Dendritic cell treated with granulocyte-macrophage colony-stimulating factor and Interleukin-4, amounts not matched to agents 40 ng/mL and 50 ng/mL, for 4 days (primary cell): ENCODE data around the gene EMILIN3.
"Not testable (repeated sequence)": the region's sequence is repeated elsewhere in the genome, so short reads cannot be mapped to it uniquely, and the experiment has no call there.

ENCODE experiments used
- H3K27ac Mint-ChIP-seq: one replicate; pipeline ENCODE4 v1.8.0; 2022; ENCODE audit warnings: mild to moderate bottlenecking, mixed read lengths
- H3K27me3 Mint-ChIP-seq: one replicate; pipeline ENCODE4 v1.8.0; 2022; ENCODE audit warnings: mild to moderate bottlenecking, mixed read lengths
- H3K36me3 Mint-ChIP-seq: one replicate; pipeline ENCODE4 v1.8.0; 2022; ENCODE audit warnings: low read depth, mixed read lengths
- H3K4me1 Mint-ChIP-seq: one replicate; pipeline ENCODE4 v1.8.0; 2022; ENCODE audit warnings: low read depth, mixed read lengths
- H3K4me3 Mint-ChIP-seq: one replicate; pipeline ENCODE4 v1.8.0; 2022; ENCODE audit warnings: mild to moderate bottlenecking, moderate library complexity, mixed read lengths
- H3K9me3 Mint-ChIP-seq: one replicate; pipeline ENCODE4 v1.8.0; 2022; ENCODE audit warnings: mixed read lengths
- intact Hi-C: fragments of 100-400 bp; cut with micrococcal nuclease; formaldehyde crosslinking; loops from one replicate; pipeline ENCODE4 v1.15.0; 2022

Gene EMILIN3

GRCh38 chr20:41317546-41318270 is 48.9 kb downstream of the EMILIN3 start, which contains the start of gene ZHX3:
ZHX3 (minus strand) TSS chr20:41317731; CDS start chr20:41204916, 112,815 bp downstream.
- Mint-ChIP-seq H3K27ac (peak within 1 kb of the TSS; percentile 87), H3K27me3 (peaks cover 10% of the 10 kb centered on the region), H3K36me3 (peaks cover 6% of the 10 kb centered on the region), H3K4me1 (peaks cover 18% of the 10 kb centered on the region), H3K4me3 (peak within 1 kb of the TSS; percentile 92), H3K9me3 (no peaks in the 10 kb centered on the region)
- intact Hi-C loops, result loop anchor here (1.0 kb wide), 1 partner anchor 23 kb away; the partner anchor contains the start of gene LPIN3

- peak overlapping the region; percentile 87 for H3K27ac Mint-ChIP-seq
- H3K9me3 Mint-ChIP-seq, result no peaks in the 10 kb centered on the region
- peak overlapping the region; percentile 92 for H3K4me3 Mint-ChIP-seq
- H3K4me1 Mint-ChIP-seq, result peaks cover 18% of the 10 kb centered on the region
- peaks cover 10% of the 10 kb centered on the region for H3K27me3 Mint-ChIP-seq
- intact Hi-C loops, result loop anchor here (1.0 kb wide), 1 partner anchor 23 kb away; the partner anchor contains the start of gene LPIN3
- peaks cover 6% of the 10 kb centered on the region for H3K36me3 Mint-ChIP-seq
These were observed 49.7 kb downstream of the EMILIN3 start for GRCh38 chr20:41316602-41317545.

- peaks cover 10% of the 10 kb centered on the region for H3K27me3 Mint-ChIP-seq
- intact Hi-C loops, result no loop called here
- peaks cover 6% of the 10 kb centered on the region for H3K36me3 Mint-ChIP-seq
These were observed 50.6 kb downstream of the EMILIN3 start for GRCh38 chr20:41316051-41316450.

GRCh38 chr20:41314386-41314785 is 52.2 kb downstream of the EMILIN3 start:
- H3K4me1 Mint-ChIP-seq, result peaks cover 20% of the 10 kb centered on the region
- no peak overlapping the region for H3K4me3 Mint-ChIP-seq
- peaks cover 6% of the 10 kb centered on the region for H3K36me3 Mint-ChIP-seq
- intact Hi-C loops, result no loop called here
- no peaks in the 10 kb centered on the region for H3K9me3 Mint-ChIP-seq
- H3K27me3 Mint-ChIP-seq, result peaks cover 8% of the 10 kb centered on the region
- H3K27ac Mint-ChIP-seq, result no peak overlapping the region

More at GRCh38 chr20:41316051-41316450, 50.6 kb downstream of the EMILIN3 start:
- no peak overlapping the region for H3K4me3 Mint-ChIP-seq
- H3K27ac Mint-ChIP-seq, result no peak overlapping the region
- H3K9me3 Mint-ChIP-seq, result no peaks in the 10 kb centered on the region
- H3K4me1 Mint-ChIP-seq, result peaks cover 18% of the 10 kb centered on the region

- H3K4me1 Mint-ChIP-seq, result peaks cover 28% of the 10 kb centered on the region
- intact Hi-C loops, H3K36me3 Mint-ChIP-seq, H3K4me3 Mint-ChIP-seq, H3K27me3 Mint-ChIP-seq, H3K27ac Mint-ChIP-seq, H3K9me3 Mint-ChIP-seq: not testable (repeated sequence)
These were observed 54.6 kb downstream of the EMILIN3 start for GRCh38 chr20:41312009-41312408.
